Prostate gland (tissue), 2 donors: ENCODE measurements around the gene TPD52L2. TPM values are rescaled to one million over a fixed set of nuclear protein-coding genes. Genes with fewer than 3 reads are reported as not detected.
"Not testable (repeated sequence)": the region's sequence is repeated elsewhere in the genome, so short reads cannot be mapped to it uniquely, and the experiment has no call there.

Experiments
- DNase-seq: peaks from one replicate; pipeline ENCODE4 v3.0.0-alpha.2; 2019; ENCODE audit warnings: low spot score
- H3K27ac ChIP-seq, 2 donors: fragments of 200-600 bp; sonication (generic); 2 replicates each; pipeline ENCODE4 v1.5.1; 2017 to 2019
- H3K27me3 ChIP-seq: fragments of 200-600 bp; sonication (generic); replicated peaks from 2 replicates; pipeline ENCODE4 v1.5.1; 2019; ENCODE audit not compliant: insufficient read depth
- H3K36me3 ChIP-seq, 2 donors: fragments of 200-600 bp; sonication (generic); 1 replicate in 1 of 2; 2 replicates in 1 of 2; pipeline versions ENCODE4 v1.5.1 to v1.8.1; 2017 to 2019
- H3K4me1 ChIP-seq: fragments of 200-600 bp; sonication (generic); replicated peaks from 2 replicates; pipeline ENCODE4 v1.5.1; 2019
- H3K4me3 ChIP-seq, 2 donors: fragments of 200-600 bp; sonication (generic); 2 replicates each; pipeline ENCODE4 v1.5.1; 2017 to 2019
- H3K9me3 ChIP-seq: fragments of 200-600 bp; sonication (generic); 2 replicates; pipeline ENCODE4 v1.5.1; 2017
- POLR2A ChIP-seq: fragments of 450-650 bp; IDR thresholded peaks from one replicate; pipeline ENCODE4 v1.6.1; 2016; ENCODE audit warnings: antibody characterized with exemption, mild to moderate bottlenecking
- POLR2AphosphoS5 ChIP-seq: sonication (generic); formaldehyde crosslinking; IDR thresholded peaks from one replicate; pipeline ENCODE4 v1.6.1; 2017; ENCODE audit warnings: antibody characterized with exemption
- WGBS: methylation state at CpG from one replicate; pipeline ENCODE4 v1.1.5; 2018; 5-methylcytosine and 5-hydroxymethylcytosine counted together
- intact Hi-C: fragments of 100-400 bp; cut with DNase I; formaldehyde crosslinking; loops from one replicate; pipeline ENCODE4 v1.14.2; 2022
- total RNA-seq, 2 donors: library from RNA; depleted of rRNA; stranded (reverse); fragments of >200 nt; gene quantifications; one replicate each; pipeline ENCODE4 v1.1.0, GENCODE V29; 2016
- TF ChIP-seq, protein P1 (sequence below), 4 experiments: fragments of 200-600 bp in 2 of 4; fragments of 450-650 bp in 2 of 4; sonication (generic) in 2 of 4; IDR thresholded peaks; 1 replicate in 3 of 4; 2 replicates in 1 of 4; pipeline ENCODE4 v1.5.1; 2016 to 2019; ENCODE audit warnings: antibody characterized with exemption in 4 of 4, mild to moderate bottlenecking in 2 of 4, moderate library complexity in 2 of 4

TPD52L2 gene
- total RNA-seq, 2 donors from 2014 or later, result 105 to 127 TPM

DNA sequence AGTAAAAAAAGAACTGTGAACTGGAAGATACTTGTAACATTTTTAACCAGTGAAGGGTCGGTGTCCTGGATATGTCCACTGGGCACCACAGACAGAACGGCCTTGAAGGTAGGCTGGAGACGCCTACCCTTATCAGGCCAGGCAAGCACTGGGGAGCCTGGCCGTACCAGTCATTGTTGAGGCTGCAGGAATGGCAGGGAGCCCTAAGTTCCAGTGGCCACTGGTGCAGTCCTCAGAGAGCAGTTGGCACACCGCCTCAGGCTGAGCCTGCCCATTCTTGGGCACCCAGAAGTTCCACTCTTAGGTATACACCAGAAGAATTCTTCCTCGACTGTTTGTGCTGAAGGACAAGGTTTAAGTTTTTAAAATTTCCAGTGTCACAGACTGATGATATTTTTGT is 50.4 kb downstream of the TPD52L2 start:
- TF ChIP-seq, protein P1, sequence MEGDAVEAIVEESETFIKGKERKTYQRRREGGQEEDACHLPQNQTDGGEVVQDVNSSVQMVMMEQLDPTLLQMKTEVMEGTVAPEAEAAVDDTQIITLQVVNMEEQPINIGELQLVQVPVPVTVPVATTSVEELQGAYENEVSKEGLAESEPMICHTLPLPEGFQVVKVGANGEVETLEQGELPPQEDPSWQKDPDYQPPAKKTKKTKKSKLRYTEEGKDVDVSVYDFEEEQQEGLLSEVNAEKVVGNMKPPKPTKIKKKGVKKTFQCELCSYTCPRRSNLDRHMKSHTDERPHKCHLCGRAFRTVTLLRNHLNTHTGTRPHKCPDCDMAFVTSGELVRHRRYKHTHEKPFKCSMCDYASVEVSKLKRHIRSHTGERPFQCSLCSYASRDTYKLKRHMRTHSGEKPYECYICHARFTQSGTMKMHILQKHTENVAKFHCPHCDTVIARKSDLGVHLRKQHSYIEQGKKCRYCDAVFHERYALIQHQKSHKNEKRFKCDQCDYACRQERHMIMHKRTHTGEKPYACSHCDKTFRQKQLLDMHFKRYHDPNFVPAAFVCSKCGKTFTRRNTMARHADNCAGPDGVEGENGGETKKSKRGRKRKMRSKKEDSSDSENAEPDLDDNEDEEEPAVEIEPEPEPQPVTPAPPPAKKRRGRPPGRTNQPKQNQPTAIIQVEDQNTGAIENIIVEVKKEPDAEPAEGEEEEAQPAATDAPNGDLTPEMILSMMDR (IDR thresholded peaks at IDR 0.05), result no peak
- TF ChIP-seq POLR2A (no peak), POLR2AphosphoS5 (no peak)
- Histone ChIP-seq H3K4me1 (peaks cover 3% of the 10 kb centered on the region), H3K27ac (no peak overlapping the region), H3K27me3 (no peaks in the 10 kb centered on the region), H3K36me3 (no peaks in the 10 kb centered on the region), H3K9me3 (no peaks in the 10 kb centered on the region), H3K4me3 (no peak overlapping the region)
- intact Hi-C loops, result no loop called here
- no peak for DNase-seq
- 92% methylated on average over 6 of the region's 6 CpGs for WGBS

DNA sequence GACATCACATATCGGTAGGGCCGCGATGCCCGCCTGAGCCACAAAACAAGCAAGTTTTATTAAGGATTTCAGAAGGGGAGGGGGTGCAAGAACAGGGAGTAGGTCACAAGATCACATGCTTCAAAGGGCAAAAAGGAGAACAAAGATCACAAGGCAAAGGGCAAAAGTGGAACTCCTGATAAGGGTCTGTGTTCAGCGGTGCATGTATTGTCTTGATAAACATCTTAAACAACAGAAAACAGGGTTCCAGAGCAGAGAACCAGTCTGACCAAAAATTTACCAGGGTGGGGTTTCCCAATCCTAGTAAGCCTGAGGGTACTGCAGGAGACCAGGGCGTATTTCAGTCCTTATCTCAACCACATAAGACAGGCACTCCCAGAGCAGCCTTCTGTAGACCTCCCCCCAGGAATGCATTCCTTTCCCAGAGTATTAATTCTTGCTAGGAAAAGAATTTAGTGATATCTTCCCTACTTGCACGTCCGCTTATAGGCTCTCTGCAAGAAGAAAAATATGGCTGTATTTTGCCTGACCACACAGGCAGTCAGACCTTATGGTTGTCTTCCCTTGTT is 51.4 kb downstream of the TPD52L2 start:
- DNase-seq, H3K27me3 ChIP-seq, H3K27ac ChIP-seq, intact Hi-C loops, H3K4me3 ChIP-seq, H3K36me3 ChIP-seq, H3K9me3 ChIP-seq, H3K4me1 ChIP-seq: not testable (repeated sequence)
- 98% methylated on average over 8 of the region's 8 CpGs for WGBS

DNA sequence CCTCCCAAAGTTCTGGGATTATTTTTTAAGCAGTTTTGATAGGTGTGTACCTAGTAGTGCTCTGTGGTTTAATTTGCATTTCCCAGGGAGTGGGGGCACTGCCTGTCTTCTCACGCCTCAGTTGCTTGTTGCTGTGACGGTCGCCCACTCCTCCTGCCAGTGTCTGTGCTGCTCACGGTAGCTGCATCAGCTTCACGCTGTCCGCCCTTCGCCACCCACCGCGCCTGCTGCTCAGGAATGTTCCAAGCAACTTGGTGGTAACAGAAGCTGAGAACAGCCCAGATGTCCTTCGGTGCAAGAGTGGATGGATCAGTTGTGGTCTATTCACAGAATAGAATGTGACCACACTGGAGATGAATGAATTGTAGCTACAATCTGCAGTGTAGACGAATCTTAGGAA is 52.7 kb downstream of the TPD52L2 start:
- Histone ChIP-seq H3K4me3 (no peak overlapping the region), H3K4me1 (no peaks in the 10 kb centered on the region), H3K27ac (no peak overlapping the region), H3K36me3 (no peaks in the 10 kb centered on the region), H3K27me3 (no peaks in the 10 kb centered on the region), H3K9me3 (no peaks in the 10 kb centered on the region)
- DNase-seq, result no peak
- intact Hi-C loops, result no loop called here
- TF ChIP-seq POLR2A, result no peak
- 92% methylated on average over 11 of the region's 11 CpGs for WGBS

DNA sequence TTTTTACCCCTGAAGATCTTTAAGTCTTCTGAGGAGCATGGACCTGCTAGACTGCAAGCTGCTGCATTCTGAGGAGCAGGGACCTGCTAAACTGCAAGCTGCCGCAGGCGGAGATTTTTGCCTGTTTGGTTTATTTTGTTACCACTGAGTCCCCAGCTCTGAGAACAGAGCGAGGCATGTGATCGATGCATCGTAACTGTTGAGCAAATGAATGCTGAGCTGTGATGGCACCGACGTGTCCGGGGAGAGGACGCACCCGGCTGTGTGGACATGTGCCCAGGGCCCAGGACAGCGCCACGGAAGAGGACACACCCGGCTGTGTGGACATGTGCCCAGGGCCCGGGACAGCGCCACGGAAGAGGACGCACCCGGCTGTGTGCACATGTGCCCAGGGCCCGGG is 54.1 kb downstream of the TPD52L2 start:
- H3K27me3 ChIP-seq, result no peaks in the 10 kb centered on the region
- no peaks in the 10 kb centered on the region for H3K9me3 ChIP-seq
- intact Hi-C loops, result no loop called here
- no peak for DNase-seq
- no peaks in the 10 kb centered on the region for H3K36me3 ChIP-seq
- TF ChIP-seq, protein P1 (IDR thresholded peaks at IDR 0.05), result no peak
- TF ChIP-seq POLR2AphosphoS5, result no peak
- H3K27ac ChIP-seq, result no peak overlapping the region
- WGBS, result 96% methylated on average over 19 of the region's 19 CpGs
- H3K4me3 ChIP-seq, result no peak overlapping the region
- no peaks in the 10 kb centered on the region for H3K4me1 ChIP-seq

DNA sequence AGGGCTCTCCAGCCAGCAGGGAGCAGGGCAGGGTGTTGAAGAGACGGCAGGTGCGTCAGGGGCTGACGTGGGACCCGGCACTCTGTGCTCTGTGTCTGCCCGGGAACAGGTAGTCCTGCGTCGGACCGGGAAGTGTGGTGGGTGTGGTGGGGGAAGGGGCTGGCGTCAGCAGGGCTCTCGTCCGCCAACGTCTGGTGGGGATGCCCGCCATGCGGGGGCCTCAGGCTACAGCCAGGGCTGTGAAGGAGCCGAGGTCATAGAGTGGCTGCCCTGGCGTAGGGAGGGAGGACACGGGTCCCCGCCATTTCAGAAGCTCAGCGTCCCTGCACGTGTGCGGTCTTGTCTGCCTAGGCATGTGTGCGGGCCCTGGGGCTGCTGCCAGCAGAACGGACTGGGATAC is 55.2 kb downstream of the TPD52L2 start:
- H3K36me3 ChIP-seq, result no peaks in the 10 kb centered on the region
- 92% methylated on average over 23 of the region's 23 CpGs for WGBS
- H3K27ac ChIP-seq, result no peak overlapping the region
- H3K4me1 ChIP-seq, result no peaks in the 10 kb centered on the region
- no peak for DNase-seq
- TF ChIP-seq POLR2A, result no peak
- TF ChIP-seq POLR2AphosphoS5, result no peak
- TF ChIP-seq, protein P1 (IDR thresholded peaks at IDR 0.05), result no peak
- H3K9me3 ChIP-seq, result no peaks in the 10 kb centered on the region
- intact Hi-C loops, result no loop called here
- H3K27me3 ChIP-seq, result no peaks in the 10 kb centered on the region
- H3K4me3 ChIP-seq, result no peak overlapping the region

DNA sequence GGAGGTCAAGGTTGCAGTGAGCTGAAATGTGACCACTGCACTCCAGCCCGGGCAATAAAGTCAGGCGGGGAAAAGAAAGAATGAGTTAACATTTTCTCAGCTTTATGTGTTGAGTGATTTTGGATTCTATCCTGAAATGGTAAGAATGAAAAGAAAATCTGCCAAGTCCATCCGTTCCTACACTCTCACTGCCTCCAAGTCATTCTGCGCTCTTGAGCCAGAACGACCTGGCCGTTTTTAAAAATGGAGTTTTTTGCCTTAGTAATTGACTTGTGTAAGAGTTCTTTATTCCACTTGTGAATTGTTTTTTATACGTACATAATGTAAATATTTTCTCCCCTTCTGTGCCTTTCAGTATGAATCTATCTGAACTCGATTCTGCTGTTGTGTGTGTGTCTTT is 58.6 kb downstream of the TPD52L2 start:
- Histone ChIP-seq H3K27me3 (no peaks in the 10 kb centered on the region), H3K9me3 (no peaks in the 10 kb centered on the region), H3K4me3 (no peak overlapping the region), H3K27ac (no peak overlapping the region), H3K4me1 (no peaks in the 10 kb centered on the region), H3K36me3 (peaks cover 2 to 4% of the 10 kb centered on the region in 2 donors)
- TF ChIP-seq, protein P1 (IDR thresholded peaks at IDR 0.05), result no peak
- no peak for TF ChIP-seq POLR2AphosphoS5
- TF ChIP-seq POLR2A, result no peak
- intact Hi-C loops, result no loop called here
- DNase-seq, result no peak
- 52% methylated on average over 8 of the region's 8 CpGs for WGBS
